HepG2 (cell line): ENCODE results near the gene CAD. TPM values are rescaled to one million over a fixed set of nuclear protein-coding genes. Genes with fewer than 3 reads are reported as not detected.

Source experiments
- ARNT2 ChIP-seq: sonication (generic); formaldehyde crosslinking; IDR thresholded peaks from 2 replicates; pipeline ENCODE4 v1.8.0; 2022; ENCODE audit warnings: mild to moderate bottlenecking, low read depth, missing genetic modification reagents, moderate library complexity
- CAMTA2 ChIP-seq: sonication (generic); formaldehyde crosslinking; IDR thresholded peaks from 2 replicates; pipeline ENCODE4 v1.4.0; 2020; ENCODE audit warnings: mild to moderate bottlenecking, missing genetic modification reagents, borderline replicate concordance
- CERS6 ChIP-seq: sonication (generic); formaldehyde crosslinking; IDR thresholded peaks from 2 replicates; pipeline ENCODE4 v1.5.0; 2020; ENCODE audit warnings: missing genetic modification reagents
- FOSL1 ChIP-seq: sonication (generic); formaldehyde crosslinking; IDR thresholded peaks from 2 replicates; pipeline ENCODE4 v1.9.0; 2021; ENCODE audit warnings: missing genetic modification reagents, borderline replicate concordance
- FUBP1 ChIP-seq: sonication (generic); formaldehyde crosslinking; IDR thresholded peaks from 2 replicates; pipeline ENCODE4 v1.5.1; 2020; ENCODE audit warnings: missing genetic modification reagents, mild to moderate bottlenecking, borderline replicate concordance
- GPN1 ChIP-seq: sonication (generic); formaldehyde crosslinking; IDR thresholded peaks from 2 replicates; pipeline ENCODE4 v1.5.1; 2020; ENCODE audit warnings: missing genetic modification reagents, borderline replicate concordance
- JARID2 ChIP-seq: sonication (generic); formaldehyde crosslinking; IDR thresholded peaks from 2 replicates; pipeline ENCODE4 v1.8.1; 2023; ENCODE audit warnings: missing genetic modification reagents, inconsistent platforms; ENCODE audit not compliant: insufficient replicate concordance
- PHB2 ChIP-seq: fragments of 450-650 bp; IDR thresholded peaks from 2 replicates; pipeline ENCODE4 v1.6.1; 2018; ENCODE audit not compliant: partially characterized antibody
- RNF2 ChIP-seq: fragments of 450-650 bp; conservative IDR thresholded peaks from 2 replicates; pipeline ENCODE4 v1.6.1; 2016; ENCODE audit warnings: low read depth
- TAF15 ChIP-seq: fragments of 200-400 bp; formaldehyde crosslinking; IDR thresholded peaks from one replicate; pipeline ENCODE4 v1.6.1; 2018; ENCODE audit warnings: mild to moderate bottlenecking, low read depth, low read length; ENCODE audit not compliant: poor library complexity, severe bottlenecking
- ZBTB37 ChIP-seq: sonication (generic); formaldehyde crosslinking; IDR thresholded peaks from 2 replicates; pipeline ENCODE4 v1.4.0; 2020; ENCODE audit warnings: mild to moderate bottlenecking, missing genetic modification reagents
- ZBTB42 ChIP-seq: sonication (generic); formaldehyde crosslinking; IDR thresholded peaks from 2 replicates; pipeline ENCODE4 v1.5.0; 2020; ENCODE audit warnings: mild to moderate bottlenecking, missing genetic modification reagents
- ZNF101 ChIP-seq: sonication (generic); formaldehyde crosslinking; IDR thresholded peaks from 2 replicates; pipeline ENCODE4 v1.4.0; 2020; ENCODE audit warnings: mild to moderate bottlenecking, low read depth, missing genetic modification reagents, borderline replicate concordance
- ZNF12 ChIP-seq: sonication (generic); formaldehyde crosslinking; IDR thresholded peaks from 2 replicates; pipeline ENCODE4 v1.5.0; 2020; ENCODE audit warnings: missing genetic modification reagents
- ZNF142 ChIP-seq: sonication (generic); formaldehyde crosslinking; IDR thresholded peaks from 2 replicates; pipeline ENCODE4 v1.4.0; 2020; ENCODE audit warnings: missing genetic modification reagents
- ZNF253 ChIP-seq: sonication (generic); formaldehyde crosslinking; IDR thresholded peaks from 2 replicates; pipeline ENCODE4 v1.8.0; 2022; ENCODE audit warnings: mild to moderate bottlenecking, missing genetic modification reagents, borderline replicate concordance
- ZNF432 ChIP-seq: sonication (generic); formaldehyde crosslinking; IDR thresholded peaks from 2 replicates; pipeline ENCODE4 v1.5.0; 2020; ENCODE audit warnings: missing genetic modification reagents, mild to moderate bottlenecking, borderline replicate concordance
- ZNF777 ChIP-seq: sonication (generic); formaldehyde crosslinking; IDR thresholded peaks from 2 replicates; pipeline ENCODE4 v1.4.0; 2020; ENCODE audit warnings: missing genetic modification reagents
- polyA plus RNA-seq, 8 experiments: library from polyadenylated mRNA; depleted of rRNA in 3 of 8; stranded (reverse) in 7 of 8; unstranded in 1 of 8; fragments of >200 nt; fragmentation: Illumina TruSeq in 4 of 8; extraction: Trizol in 4 of 8; gene quantifications; 2 replicates each; pipeline versions ENCODE4 v1.2.1 to v1.2.3, GENCODE V29; 2011 to 2016; ENCODE audit warnings: low read depth in 4 of 8, missing spikeins in 1 of 8, mixed read lengths in 1 of 8; ENCODE audit not compliant: insufficient read depth in 1 of 8
- total RNA-seq, 5 experiments: library from RNA; depleted of rRNA; stranded (reverse); fragments of >200 nt; fragmentation: Illumina TruSeq; extraction: Trizol; gene quantifications; 2 replicates each; pipeline ENCODE4 v1.2.3, GENCODE V29; 2016; ENCODE audit warnings: low read depth in 1 of 5

The CAD gene
- total and polyA plus RNA-seq, 2 of the 13 experiments (the other 11 are each of a cell fraction or from before 2014, with no cell fraction given) = 21.7 to 37.0 TPM

GRCh38 chr2:27217173-27218121, at the start of gene CAD (continued):
- TF ChIP-seq ARNT2 (CRISPR knock-in tag) = peak; percentile 48; the same call in 1 of the 2 replicates
- TF ChIP-seq JARID2 (CRISPR knock-in tag) = no peak
- TF ChIP-seq TAF15 = no peak
- no peak for TF ChIP-seq ZNF432 (CRISPR knock-in tag)
- no peak for TF ChIP-seq ZNF101 (CRISPR knock-in tag)
- TF ChIP-seq ZBTB42 (CRISPR knock-in tag) = 0 out of 2 replicates have a peak, but pooled peaks have one; percentile 75
- no peak for TF ChIP-seq FOSL1 (CRISPR knock-in tag)
- no peak for TF ChIP-seq ZNF12
- TF ChIP-seq ZNF777 (CRISPR knock-in tag) = no peak; the same call in 1 of the 2 replicates
- peak; percentile 66; the same call in 1 of the 2 replicates for TF ChIP-seq ZNF253 (CRISPR knock-in tag)
- TF ChIP-seq RNF2 = 0 out of 2 replicates have a peak, but pooled peaks have one; percentile 46
- TF ChIP-seq ZBTB37 (CRISPR knock-in tag) = no peak
- TF ChIP-seq CERS6 = no peak
- no peak for TF ChIP-seq FUBP1 (CRISPR knock-in tag)
- no peak for TF ChIP-seq GPN1
- no peak for TF ChIP-seq PHB2
- TF ChIP-seq ZNF142 (CRISPR knock-in tag) = 0 out of 2 replicates have a peak, but pooled peaks have one; percentile 28
- no peak; the same call in 1 of the 2 replicates for TF ChIP-seq CAMTA2 (CRISPR knock-in tag)
